NCI-H446 treated with DMSO at 0.1 percent for 48 hours (cell line): ENCODE results near the gene KIR2DL3.

Experiments used
- DNase-seq: peaks from one replicate; lab custom pipeline; 2025; lab: John Stamatoyannopoulos, UW

KIR2DL3 gene

GRCh38 chr19:54792814-54793213 lies 54.5 kb downstream of the KIR2DL3 start:
- no peak for DNase-seq

- no peak for DNase-seq
Measured at GRCh38 chr19:54795758-54796157, 57.4 kb downstream of the KIR2DL3 start.
